H4 (cell line): ENCODE measurements around the gene CALML3. TPM values are rescaled to one million over a fixed set of nuclear protein-coding genes. Genes with fewer than 3 reads are reported as not detected.

Experiments used
- DNase-seq: peaks from one replicate; pipeline ENCODE4 v3.0.0-alpha.2; 2015; ENCODE audit warnings: low spot score
- total RNA-seq: library from RNA; depleted of rRNA; stranded (reverse); fragments of >200 nt; shearing (Covaris generic); gene quantifications from 2 replicates; pipeline ENCODE4 v1.2.3, GENCODE V29; 2014

Gene CALML3
- total RNA-seq, 1 experiment from 2014 or later, result not detected

DNA sequence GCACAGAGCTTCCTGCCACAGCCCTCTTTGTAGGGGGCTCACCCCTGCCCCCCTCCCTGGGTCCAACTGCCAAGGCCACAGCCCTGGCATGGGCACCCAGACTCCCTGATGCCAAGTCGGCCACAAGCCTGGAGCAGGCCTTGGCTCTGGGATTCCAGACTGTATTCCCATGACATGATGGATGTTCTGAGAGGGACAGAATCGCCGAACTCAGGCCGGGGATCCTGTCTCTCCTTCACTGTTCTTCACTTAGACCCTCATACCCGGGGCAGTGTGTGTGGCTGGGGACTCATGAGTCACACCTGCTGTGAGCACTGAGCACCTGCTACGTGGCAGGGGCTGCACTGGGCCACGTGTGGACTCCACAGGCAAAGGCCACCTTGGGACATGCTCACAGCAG is 33.3 kb upstream of the CALML3 start:
- no peak for DNase-seq

DNA sequence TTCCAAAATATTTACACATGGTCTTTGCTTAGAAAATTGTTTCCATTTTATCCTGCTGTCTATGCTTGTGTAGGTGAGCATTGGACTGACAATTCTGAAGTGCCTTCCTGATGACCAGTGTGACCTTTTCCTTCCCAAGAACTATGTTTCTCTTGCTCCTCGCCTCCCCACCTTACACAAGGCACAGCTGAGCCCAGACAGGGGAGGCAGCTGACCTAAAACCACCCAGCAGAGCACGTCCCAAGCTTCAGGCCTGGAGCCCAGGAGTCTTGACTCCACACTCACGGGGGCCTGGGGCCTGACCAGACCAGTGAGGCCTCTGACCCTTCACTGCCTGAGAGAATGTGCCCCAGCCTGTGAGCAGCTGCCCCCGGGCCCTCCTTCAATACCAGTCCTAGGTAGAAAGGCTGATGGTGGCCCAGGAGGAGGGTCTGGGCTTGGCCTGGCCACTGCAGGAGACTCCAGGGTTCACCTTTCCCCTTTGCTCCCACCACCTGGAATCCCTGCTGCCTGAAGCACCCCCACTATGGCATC is 32.4 kb upstream of the CALML3 start:
- DNase-seq, result no peak

DNA sequence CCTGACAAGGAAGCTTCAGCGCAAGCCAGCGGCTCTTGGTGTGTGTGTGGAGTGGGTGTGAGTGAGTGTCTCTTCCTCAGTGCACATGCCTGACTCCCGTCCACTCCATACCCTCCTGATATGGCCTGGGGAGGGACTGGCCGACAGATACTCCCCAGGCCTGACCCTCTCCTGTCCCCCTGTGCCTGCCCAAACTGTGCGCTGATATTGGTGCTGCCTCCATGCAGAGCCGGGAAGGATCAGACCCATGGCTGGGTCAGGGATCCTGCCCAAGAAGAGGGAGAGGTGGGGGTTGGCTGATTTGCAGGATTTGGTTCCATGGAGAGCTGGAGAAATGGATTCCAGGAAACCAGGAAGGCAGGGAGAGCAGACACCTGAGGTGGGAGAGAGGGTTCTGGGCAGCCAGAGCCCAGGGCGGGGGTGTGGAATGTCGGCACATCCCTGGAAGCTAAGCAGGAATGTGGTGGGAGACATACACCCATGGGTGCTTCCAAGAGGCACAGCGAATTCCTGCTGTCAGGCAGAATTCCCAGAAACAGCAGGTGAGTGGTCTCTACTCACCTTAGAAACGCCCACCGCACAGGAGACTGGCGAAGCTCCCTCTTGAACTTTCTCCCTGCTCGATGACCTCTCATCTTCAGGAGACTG is 31.7 kb upstream of the CALML3 start:
- DNase-seq, result no peak

DNA sequence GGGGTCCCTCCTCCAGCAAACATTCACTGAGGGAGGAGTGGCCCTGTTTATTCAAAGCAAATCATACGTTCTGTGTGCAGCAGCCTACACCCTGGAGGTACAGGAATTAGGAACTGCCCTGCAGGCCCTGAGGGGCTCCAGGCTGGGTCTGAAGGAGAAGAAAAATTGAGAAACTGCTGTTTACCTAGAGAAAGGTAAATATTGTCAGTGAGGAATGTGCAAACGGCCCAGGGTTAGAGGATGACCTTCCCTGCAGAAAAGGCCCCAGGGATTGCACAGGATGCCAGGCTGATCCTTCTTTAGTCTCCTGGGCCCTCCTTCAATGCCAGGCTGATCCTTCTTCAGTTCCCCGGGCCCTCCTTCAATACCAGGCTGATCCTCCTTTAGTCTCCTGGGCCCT is 31.1 kb upstream of the CALML3 start:
- no peak for DNase-seq

DNA sequence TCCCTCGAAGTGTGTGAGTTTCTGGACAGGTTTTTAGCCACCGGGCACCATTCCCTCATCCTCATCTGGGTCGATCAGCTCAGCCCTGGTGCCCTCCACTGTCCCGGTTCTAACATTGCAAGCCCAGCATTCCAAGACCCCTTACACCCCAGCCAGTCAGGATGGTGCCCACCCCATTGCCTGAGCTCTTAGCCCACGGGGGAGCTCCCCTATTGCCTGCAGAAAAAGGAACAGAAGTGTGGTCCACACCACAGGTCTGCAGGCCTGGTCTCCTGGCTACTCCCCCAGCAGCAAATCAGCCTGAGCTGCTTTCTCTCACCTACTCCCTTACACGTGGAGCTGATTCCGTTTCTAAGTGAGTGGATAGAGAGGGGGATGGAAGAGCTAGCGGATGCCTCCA is 30.1 kb upstream of the CALML3 start:
- DNase-seq, result no peak

DNA sequence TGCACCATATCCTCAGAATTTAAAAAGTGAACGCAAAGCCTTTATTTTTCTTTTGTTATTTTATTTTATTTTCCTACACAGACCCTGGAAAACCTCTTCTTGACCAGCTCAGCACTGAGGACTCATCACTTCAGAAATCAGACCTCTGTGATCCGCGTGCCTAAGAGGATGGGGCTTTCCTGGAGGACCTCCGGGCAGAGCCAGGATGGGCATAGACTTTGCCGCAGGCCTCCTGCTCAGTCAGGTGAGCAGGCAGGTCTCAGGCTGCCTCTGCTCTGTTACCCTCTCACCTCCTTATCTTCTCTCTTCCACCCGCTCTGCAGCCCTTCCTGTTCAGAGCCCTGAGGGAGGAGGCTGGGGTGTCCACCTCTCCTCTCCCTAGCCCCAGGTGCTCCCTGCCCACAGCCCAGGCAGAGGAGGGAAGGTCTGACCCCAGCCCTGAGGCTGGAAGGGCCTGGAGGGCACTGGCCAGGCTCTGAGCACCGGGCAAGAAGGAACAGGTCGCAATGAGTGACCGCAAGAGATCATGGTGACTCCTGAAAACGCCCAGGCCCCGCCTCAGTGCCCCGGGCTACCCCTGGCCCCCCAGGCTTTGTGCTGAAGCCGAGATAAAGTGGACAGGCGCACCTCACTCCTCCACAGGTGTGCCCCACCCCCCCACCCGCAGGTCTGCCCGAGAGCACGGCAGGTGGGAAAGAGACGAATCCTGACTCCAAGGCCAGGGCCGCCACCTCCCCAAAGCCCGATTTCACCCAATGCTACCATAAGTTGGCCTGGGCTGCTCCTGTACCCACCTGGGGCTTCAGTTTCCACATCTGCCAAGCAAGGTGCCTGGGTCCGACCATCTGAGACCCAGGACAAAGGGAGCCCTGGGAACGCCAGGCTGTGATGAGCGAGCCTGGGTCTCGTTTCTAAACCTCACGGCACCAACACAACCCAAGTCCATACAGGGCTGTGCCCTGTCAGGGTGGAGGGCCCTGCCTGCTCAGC is 28.2 kb upstream of the CALML3 start:
- no peak for DNase-seq

DNA sequence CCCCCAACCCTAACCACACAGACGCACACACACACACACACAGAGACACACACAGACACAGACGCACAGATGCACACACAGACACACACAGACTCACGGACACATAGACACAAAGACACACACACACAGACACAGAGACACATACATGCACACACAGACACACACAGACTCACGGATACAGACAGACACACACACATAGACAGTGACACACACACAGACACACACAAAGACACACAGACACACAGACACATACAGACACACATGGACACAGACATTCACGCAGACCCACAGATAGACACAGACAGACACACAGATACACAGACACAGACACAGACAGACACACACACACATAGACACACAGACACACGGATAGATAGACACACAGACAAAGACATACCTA is 27.5 kb upstream of the CALML3 start:
- no peak for DNase-seq

DNA sequence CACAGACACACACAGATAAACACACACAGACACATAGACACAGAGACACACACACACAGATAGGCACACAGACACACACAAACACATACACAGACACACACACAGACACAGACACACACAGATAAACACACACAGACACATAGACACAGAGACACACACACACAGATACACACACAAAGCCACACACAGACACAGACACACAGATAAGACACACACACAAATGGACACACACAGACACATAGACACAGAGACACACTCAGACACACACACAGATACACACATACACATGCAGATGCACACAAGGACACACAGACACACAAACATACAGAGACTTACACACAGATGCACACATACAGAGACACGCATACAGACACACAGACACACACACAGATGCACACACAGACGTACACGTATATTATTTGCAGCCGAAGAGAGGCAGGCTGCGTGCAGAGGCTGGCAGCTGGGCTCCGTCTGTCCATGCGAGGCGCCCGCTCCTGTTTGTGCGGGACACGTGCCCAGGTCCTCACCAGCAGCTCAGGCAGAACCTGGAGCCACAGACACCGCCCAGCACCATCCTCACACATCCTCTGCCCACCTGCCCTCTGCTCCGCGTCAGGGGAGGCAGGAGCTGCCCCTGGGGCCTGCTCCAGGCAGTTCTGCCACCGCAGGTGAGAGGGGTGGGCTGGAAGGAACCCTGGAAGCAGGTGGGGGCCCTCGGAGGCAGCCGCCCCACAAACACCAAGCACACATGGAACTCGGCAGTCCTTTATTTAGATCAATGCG is 26.6 kb upstream of the CALML3 start:
- no peak for DNase-seq

DNA sequence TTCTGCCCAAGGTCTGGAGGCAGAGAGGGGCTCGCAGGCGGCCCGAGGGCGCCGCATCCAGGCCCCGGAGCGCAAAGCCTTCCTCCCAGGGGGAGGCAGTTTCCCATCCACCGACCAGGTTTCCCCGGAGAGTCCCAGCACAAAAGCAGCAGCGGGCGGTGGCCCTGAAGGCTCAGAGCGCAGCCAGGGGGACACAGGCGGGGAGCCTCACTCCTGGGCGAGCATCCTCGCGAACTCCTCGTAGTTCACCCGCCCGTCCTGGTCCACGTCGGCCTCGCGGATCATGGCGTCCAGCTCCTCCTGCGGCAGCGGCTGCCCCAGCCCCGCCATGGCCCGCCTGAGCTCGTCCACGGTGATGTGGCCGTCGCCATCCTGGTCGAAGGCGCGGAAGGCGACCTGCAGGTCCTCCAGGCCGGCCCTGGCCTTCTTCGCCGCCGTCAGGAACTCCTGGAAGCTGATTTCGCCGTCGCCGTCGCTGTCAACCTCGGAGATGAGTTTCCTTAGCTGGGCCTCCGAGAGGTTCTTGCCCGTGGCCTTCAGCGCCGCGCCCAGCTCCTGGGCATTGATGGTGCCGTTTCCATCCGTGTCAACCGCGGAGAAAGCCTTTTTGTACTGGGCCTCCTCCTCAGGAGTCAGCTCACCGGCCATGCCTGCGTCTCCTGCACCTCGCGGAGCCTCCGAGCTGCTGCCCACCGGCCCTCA is 25.8 kb upstream of the CALML3 start:
- no peak for DNase-seq

DNA sequence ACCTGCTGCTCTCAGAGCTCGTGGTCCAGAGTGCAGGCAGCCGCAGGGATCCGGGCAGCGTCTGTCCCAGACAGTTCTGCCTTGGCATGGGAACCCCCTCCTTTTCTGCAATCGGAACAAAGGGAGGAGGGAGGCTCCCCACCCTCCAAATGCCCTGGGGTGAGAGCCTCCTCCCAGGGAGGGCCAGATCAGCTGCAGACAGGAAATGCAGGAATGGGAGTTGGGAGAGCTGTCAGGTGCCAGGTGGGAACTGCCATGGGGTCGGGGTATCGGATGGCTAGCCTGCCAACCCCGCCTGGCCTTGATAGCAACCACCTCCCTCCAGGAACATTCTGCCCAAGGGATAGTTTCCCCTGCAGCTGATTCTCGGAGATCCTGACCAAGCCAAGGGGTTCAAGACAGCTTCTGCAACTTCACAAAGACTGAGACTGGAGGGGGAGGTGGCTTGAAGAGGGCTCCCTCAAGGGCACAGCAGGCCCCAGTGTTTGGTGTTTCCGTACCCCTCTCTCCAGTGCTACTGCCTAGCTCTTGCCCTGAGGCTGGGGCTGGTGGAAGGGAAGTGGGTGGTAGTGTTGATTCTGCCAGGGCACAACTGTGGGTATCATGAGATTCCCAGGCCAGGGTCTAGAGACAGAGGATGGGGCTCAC is 25.1 kb upstream of the CALML3 start, which contains the start of gene CALML5:
CALML5 (minus strand) TSS at position 78 of the 648 bp plus-strand sequence. CDS start 132 bp downstream, outside the sequence.
- no peak for DNase-seq

DNA sequence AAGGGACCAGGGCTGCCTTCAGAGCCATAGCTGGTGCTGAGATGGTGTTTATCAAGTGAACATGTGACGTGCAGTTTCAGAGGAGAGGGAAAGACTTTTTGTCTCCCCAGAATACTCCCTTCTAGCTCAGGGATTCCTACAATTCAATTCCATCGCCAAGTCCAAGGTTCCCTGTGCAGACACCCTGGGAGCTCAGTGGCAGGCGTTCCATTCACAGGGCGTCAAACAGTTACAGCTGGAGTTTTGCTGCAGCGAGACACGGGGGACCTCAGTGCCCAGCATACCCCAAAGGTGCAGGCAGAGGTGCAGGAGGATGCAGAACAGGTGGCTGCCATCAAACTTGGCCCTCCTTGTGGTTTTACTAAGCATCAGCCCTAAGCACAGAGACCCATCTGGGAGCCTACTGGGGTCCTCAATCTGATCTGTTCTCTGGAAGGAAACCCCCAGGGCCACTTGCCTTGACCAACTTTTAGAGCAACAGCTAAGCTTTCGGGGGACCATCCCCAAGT is 24.5 kb upstream of the CALML3 start:
- DNase-seq, result no peak

DNA sequence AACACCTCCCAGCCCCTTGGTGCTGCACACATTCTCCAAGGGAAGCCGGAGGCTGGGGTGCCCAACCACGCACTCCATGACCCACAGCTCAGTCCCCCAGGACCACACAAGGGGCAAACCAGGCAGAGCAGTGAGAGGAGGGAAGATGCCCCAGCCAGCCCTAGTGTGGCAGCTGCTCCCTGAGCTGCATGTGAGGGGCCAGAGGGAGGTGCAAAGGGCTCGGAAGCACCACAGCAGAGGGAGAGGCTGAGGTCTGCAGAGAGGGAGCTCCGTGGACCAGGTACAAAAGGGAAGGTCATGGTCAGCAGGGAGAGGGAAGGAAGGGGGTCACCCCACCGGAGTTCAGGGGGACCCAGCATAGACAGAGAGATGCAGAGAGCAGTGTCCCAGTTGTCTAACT is 23.9 kb upstream of the CALML3 start:
- no peak for DNase-seq

DNA sequence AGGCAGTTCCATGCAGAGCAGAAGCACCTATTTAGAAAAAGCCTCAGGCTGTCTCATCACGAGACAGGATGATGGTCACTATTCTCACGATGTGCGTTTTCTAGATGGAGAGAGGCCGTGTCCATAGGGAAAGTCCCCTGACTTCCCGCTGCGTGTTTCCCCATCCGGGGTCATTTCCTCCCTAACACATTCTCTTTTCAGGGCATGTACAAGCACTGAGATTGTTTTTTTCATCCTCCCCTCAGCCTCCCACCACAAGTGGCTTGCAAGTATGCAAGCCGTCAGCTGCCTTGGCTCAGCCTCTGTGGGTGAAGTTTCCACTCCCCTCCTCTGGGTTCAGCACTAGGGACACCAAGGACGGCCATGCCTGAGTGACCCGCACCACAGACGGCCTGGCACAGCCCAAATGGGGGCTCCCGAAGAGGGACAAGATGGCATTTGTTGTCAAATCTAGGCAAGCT is 22.7 kb upstream of the CALML3 start:
- DNase-seq, result no peak

DNA sequence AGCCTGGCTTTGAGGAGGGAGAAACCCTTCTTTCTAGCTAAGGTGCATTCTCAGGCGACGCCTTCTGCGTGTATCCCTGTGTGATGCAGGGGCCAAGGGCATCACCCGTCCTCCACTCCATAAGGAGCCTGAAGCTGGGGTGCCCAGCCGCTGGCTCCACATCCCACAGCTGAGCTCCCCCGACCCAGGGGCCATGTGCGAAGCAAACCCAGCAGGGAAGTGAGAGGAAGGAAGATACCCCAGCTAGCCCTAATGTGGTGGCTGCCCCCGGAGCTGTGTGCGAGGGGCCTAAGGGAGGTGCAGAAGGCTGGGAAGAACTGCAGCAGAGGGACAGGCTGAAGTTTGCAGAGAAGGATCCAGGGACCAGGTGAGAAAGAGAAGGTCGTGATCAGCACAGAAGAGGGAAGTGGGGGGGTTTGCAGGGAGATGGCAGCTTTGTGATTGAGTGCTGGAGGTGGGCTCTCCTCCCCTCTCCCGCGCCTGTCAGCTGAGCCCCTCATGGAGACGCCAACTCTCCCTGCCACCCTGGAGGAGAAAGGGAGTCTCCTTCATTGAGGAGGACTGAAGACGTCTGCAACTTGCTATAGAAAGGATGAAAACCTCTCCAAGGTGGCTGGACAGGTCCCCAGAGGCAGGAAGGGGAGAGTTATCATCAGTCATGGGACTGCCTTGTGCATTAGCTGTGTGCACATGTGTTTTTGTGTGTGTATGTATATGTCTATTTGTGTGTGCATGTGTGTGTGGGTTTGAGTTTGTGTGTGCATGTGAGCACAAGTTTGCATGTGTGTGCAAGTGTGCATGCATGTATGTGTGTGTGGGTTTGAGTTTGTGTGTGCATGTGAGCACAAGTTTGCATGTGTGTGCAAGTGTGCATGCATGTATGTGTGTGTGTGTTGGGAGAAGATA is 21.9 kb upstream of the CALML3 start:
- no peak for DNase-seq

DNA sequence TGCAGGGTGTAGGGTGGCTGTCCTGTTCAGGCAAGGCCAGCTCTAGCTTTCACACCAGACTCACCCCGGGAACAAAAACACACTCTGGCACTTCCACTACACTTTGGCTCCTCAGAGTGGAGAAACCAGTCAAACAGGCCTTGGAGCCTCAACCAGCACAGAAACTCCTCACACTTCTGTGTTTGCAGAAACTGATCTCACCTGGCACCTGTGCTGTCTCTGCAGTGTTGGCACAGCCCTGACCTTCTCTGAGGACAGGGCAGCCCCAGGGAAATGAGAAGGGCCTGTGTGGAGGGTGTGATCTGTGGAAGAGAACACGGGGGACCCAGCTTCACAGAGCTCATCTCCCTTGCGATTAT is 21.3 kb upstream of the CALML3 start:
- DNase-seq, result no peak

DNA sequence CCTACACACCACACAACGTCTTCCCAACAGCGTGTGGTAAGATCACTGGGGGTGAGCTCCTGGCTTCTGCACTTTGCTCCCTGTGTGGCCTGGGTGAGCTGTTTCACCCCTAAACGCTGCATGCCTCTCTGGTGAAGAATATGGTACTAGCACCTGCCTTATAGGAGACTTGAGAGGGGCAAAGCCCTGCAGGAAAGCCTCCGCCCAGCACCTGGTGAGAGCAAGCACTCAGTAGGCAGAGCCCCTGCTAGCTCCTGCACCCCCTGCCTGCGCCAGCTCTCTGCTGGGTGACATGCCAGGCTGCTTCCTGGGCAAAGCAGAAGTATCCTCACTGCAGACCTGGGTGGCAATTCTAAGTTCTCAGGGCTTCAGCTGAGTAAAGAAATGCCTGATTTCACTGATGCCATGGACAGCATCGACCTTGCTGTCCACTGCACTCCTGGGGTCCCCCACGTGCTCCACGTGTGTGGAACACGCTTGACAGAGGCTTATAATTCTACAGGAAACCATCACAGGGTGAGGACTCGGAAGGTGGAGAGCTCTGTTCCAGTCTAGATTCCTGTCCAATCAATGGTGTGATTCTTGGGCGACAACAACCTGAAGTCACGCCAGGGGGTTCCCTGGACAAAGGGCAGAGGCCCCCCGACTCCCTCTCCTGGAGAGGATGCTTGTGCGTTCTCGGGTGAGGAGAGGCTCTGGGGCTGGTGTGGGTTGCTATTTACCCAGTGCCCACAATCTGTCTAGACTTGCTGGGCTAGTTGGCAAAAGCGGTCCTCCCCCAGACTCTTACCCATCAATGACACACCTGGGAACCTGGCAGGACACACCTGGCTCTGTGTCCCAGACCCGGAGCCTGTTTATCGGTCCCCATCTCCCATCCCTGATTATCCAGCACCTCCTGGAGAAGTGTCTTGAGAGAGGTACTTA is 20.4 kb upstream of the CALML3 start:
- DNase-seq, result no peak

DNA sequence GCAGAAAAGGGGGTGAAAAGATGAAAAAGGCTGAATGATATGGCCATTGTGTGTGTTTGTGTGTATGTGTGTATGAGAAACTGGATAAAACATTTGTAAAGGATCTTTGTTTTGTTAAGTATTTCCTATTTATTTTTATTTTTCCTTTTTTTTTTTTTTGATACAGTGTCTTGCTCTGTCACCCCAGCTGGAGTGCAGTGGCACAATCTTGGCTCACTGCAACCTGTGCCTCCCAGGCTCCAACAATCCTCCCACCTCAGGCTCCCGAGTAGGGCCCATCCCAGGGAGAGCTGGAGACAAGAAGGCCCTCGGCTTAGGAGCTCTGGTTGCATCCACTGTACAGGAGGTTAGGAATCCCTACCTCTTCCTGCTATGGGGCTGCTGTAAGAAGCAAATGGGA is 18.5 kb upstream of the CALML3 start:
- DNase-seq, result no peak
